ENCODE results near the gene CST9. TPM values are rescaled to one million over a fixed set of nuclear protein-coding genes. Genes with fewer than 3 reads are reported as not detected.

CST9 gene
- total and polyA plus RNA-seq, 2 of the 13 experiments (the other 11 are each of a cell fraction or from before 2014, with no cell fraction given) = 0.07 TPM; not detected in 1

DNA sequence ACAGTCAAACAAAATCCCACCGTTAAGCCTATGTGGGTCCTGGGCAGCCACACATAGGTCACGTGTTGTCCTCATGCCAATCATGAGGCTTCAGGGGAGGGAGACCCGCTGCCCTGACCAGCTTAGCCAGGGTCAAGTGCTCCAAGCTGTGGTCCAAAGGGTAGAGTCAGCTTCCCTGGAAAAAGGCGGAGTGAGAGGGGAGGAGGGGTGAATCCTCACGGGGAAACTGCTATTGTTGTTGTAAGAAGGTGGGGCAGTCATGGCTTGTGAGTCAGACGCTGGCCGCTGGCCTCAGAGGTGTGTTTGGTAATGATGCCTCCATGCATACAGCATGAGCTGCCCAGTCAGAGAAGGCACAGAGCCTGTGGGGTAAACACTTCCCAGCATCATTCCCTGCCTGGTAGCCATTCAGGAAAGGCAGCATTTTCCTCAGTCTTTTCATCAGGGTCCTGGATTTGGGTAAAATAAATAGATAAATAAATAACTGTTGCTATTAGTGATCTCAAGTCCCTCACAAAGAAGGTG is 23.4 kb upstream of the CST9 start (continued):
- TF ChIP-seq, protein P1, sequence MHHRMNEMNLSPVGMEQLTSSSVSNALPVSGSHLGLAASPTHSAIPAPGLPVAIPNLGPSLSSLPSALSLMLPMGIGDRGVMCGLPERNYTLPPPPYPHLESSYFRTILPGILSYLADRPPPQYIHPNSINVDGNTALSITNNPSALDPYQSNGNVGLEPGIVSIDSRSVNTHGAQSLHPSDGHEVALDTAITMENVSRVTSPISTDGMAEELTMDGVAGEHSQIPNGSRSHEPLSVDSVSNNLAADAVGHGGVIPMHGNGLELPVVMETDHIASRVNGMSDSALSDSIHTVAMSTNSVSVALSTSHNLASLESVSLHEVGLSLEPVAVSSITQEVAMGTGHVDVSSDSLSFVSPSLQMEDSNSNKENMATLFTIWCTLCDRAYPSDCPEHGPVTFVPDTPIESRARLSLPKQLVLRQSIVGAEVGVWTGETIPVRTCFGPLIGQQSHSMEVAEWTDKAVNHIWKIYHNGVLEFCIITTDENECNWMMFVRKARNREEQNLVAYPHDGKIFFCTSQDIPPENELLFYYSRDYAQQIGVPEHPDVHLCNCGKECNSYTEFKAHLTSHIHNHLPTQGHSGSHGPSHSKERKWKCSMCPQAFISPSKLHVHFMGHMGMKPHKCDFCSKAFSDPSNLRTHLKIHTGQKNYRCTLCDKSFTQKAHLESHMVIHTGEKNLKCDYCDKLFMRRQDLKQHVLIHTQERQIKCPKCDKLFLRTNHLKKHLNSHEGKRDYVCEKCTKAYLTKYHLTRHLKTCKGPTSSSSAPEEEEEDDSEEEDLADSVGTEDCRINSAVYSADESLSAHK (CRISPR knock-in tag; IDR thresholded peaks at IDR 0.05; ENCODE audit: borderline replicate concordance) = no peak
- TF ChIP-seq ZFP36L2 (CRISPR knock-in tag; IDR thresholded peaks at IDR 0.05) = peak; percentile 85; the same call in 1 of the 2 replicates
- TF ChIP-seq IKZF1 (IDR thresholded peaks at IDR 0.05) = no peak
- TF ChIP-seq ZSCAN12 (CRISPR knock-in tag; IDR thresholded peaks at IDR 0.05) = no peak
- no peak for TF ChIP-seq CCAR2 (optimal IDR thresholded peaks at IDR 0.05; ENCODE audit: low read depth, low read length)
- TF ChIP-seq, protein P2, sequence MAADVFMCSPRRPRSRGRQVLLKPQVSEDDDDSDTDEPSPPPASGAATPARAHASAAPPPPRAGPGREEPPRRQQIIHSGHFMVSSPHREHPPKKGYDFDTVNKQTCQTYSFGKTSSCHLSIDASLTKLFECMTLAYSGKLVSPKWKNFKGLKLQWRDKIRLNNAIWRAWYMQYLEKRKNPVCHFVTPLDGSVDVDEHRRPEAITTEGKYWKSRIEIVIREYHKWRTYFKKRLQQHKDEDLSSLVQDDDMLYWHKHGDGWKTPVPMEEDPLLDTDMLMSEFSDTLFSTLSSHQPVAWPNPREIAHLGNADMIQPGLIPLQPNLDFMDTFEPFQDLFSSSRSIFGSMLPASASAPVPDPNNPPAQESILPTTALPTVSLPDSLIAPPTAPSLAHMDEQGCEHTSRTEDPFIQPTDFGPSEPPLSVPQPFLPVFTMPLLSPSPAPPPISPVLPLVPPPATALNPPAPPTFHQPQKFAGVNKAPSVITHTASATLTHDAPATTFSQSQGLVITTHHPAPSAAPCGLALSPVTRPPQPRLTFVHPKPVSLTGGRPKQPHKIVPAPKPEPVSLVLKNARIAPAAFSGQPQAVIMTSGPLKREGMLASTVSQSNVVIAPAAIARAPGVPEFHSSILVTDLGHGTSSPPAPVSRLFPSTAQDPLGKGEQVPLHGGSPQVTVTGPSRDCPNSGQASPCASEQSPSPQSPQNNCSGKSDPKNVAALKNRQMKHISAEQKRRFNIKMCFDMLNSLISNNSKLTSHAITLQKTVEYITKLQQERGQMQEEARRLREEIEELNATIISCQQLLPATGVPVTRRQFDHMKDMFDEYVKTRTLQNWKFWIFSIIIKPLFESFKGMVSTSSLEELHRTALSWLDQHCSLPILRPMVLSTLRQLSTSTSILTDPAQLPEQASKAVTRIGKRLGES (CRISPR knock-in tag; IDR thresholded peaks at IDR 0.05; ENCODE audit: borderline replicate concordance) = peak; percentile 86; the same call in 1 of the 2 replicates
- TF ChIP-seq DPF2 (CRISPR knock-in tag; IDR thresholded peaks at IDR 0.05; ENCODE audit: borderline replicate concordance, low read depth) = peak; percentile 75
- TF ChIP-seq ZNF788 (CRISPR knock-in tag; IDR thresholded peaks at IDR 0.05; ENCODE audit: borderline replicate concordance) = peak; percentile 86; the same call in 1 of the 2 replicates
- TF ChIP-seq ZNF30 (CRISPR knock-in tag; IDR thresholded peaks at IDR 0.05) = no peak
- no peak for TF ChIP-seq SAFB2 (CRISPR knock-in tag; IDR thresholded peaks at IDR 0.05; ENCODE audit: borderline replicate concordance, low read depth)
- peak; percentile 61; the same call in 1 of the 2 replicates for TF ChIP-seq MYC (CRISPR knock-in tag; IDR thresholded peaks at IDR 0.05; ENCODE audit: borderline replicate concordance)
- peak; percentile 61; the same call in 1 of the 2 replicates for TF ChIP-seq ZBTB25 (CRISPR knock-in tag; IDR thresholded peaks at IDR 0.05)
- TF ChIP-seq CEBPZ (IDR thresholded peaks at IDR 0.05; ENCODE audit: low read length) = no peak
- TF ChIP-seq HOXA5 (CRISPR knock-in tag; IDR thresholded peaks at IDR 0.05) = peak; percentile 71
- TF ChIP-seq, protein P3, sequence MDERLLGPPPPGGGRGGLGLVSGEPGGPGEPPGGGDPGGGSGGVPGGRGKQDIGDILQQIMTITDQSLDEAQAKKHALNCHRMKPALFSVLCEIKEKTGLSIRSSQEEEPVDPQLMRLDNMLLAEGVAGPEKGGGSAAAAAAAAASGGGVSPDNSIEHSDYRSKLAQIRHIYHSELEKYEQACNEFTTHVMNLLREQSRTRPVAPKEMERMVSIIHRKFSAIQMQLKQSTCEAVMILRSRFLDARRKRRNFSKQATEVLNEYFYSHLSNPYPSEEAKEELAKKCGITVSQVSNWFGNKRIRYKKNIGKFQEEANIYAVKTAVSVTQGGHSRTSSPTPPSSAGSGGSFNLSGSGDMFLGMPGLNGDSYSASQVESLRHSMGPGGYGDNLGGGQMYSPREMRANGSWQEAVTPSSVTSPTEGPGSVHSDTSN (CRISPR knock-in tag; IDR thresholded peaks at IDR 0.05) = peak; percentile 82
- TF ChIP-seq NCOA5 (CRISPR knock-in tag; IDR thresholded peaks at IDR 0.05) = no peak
- TF ChIP-seq ETV5 (CRISPR knock-in tag; IDR thresholded peaks at IDR 0.05; ENCODE audit: borderline replicate concordance) = peak; percentile 75; the same call in 1 of the 2 replicates

Measured in HepG2 (cell line).